GM12878 (cell line): ENCODE results near the gene ZFPM1.

Experiments used
- CTCF ChIP-seq, 3 experiments: IDR thresholded peaks in 2 of 3; conservative IDR thresholded peaks in 1 of 3; 2 replicates each; pipeline ENCODE4 v1.5.1; 2011; ENCODE audit warnings: low read depth in 3 of 3, low read length in 3 of 3, mild to moderate bottlenecking in 3 of 3, control low read depth in 2 of 3, moderate library complexity in 2 of 3, inconsistent platforms in 1 of 3, mixed read lengths in 1 of 3; ENCODE audit not compliant: control insufficient read depth in 2 of 3, insufficient read depth in 1 of 3; ENCODE audit errors: extremely low read depth in 1 of 3
- EZH2 ChIP-seq: IDR thresholded peaks from 2 replicates; pipeline ENCODE4 v1.6.1; 2012; ENCODE audit warnings: low read depth, mild to moderate bottlenecking, control low read depth, inconsistent platforms, low read length, borderline replicate concordance; ENCODE audit not compliant: control insufficient read depth
- POLR2AphosphoS5 ChIP-seq: IDR thresholded peaks from 2 replicates; pipeline ENCODE4 v1.6.1; 2011; ENCODE audit warnings: mild to moderate bottlenecking, low read length, inconsistent platforms

DNA sequence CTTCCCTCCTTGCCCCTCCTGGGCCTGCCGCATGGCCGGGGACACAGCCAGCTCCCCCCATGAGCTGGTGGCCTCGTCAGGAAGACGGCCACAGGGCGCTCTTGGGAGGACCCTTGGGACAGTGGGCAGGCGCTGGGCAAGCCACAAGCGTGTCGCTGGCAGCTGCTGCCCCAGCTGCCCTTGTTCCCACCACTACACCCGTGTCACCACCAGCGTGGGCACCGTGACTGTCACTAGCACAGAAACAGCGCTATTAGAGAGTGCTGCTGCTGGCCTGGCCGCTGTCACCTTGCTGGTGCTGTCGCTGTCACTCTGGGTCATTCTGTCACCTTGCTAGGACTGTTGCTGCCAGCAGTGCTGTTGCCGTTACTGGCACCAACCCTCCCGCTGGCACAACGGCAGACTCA is 47.2 kb downstream of the ZFPM1 start:
- TF ChIP-seq CTCF (IDR thresholded peaks at IDR 0.05 in 2 of 3, conservative IDR thresholded peaks at IDR 0.05 in 1 of 3; ENCODE audit: control insufficient read depth in 2 of 3, extremely low read depth in 1 of 3, insufficient read depth in 1 of 3, low read depth in 3 of 3, low read length in 3 of 3) (no peak), EZH2 (no peak), POLR2AphosphoS5 (no peak)
